Stimulated activated naive CD8-positive, alpha-beta T cell treated with anti-CD3 and anti-CD28 coated beads, Interleukin-15, Interleukin-2, amounts not matched to agents 100 U/mL and 50 U/mL, for 24 hours (primary cell): Measurements from ENCODE around the gene SVIP.
A peak's percentile ranks its signal among the peaks of the same experiment; 100 is the strongest.

Experiments used
- ATAC-seq: fragments of 150-1000 bp; cut with Tn5 transposase; one replicate; pipeline ENCODE4 v1.10.0; 2021
- DNase-seq: peaks from one replicate; pipeline ENCODE4 v3.0.0; 2021

The SVIP gene

GRCh38 chr11:22829231-22830081 is at the start of gene SVIP:
Gene SVIP (minus strand): TSS chr11:22829801. CDS start chr11:22829748, 53 bp downstream.
- ATAC-seq (peak; percentile 93), DNase-seq (peak; percentile 97)

- ATAC-seq (no peak), DNase-seq (no peak)
Observed at GRCh38 chr11:22878604-22879003, 49.0 kb upstream of the SVIP start.

- DNase-seq (no peak), ATAC-seq (no peak)
Observed at GRCh38 chr11:22878039-22878438, 48.4 kb upstream of the SVIP start.

DNA sequence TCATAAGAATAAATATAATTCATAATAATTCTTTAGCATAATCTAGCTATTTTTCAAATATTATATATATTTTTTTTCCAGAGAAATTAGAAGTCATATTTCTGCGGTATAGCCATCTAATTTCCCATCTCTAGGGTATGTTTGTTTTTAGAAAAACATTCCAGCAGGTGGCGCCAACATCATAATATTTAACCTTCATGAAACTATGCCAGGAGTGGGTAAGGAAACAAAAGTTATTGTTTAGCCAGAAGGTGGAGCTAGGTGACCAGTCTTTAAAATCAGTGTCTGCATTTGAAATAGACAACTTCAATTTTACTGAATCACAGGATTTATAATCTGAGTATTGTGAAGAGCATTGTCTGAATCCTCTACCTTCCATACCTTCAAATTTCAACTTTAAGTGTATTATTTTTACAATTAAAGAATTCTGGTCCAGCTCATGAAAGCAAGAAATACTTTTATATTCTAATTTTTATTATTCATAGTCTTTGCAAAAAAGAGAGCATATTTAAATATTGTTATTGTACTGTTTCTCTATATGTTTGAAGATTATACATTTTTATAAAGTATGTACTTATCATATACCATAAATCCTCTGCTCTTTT is 46.4 kb upstream of the SVIP start:
- peak; percentile 63 for ATAC-seq
- DNase-seq: peak; percentile 68

GRCh38 chr11:22869325-22869724 is 39.7 kb upstream of the SVIP start:
- DNase-seq (no peak), ATAC-seq (no peak)

GRCh38 chr11:22860241-22860640 is 30.6 kb upstream of the SVIP start, which contains the start of gene CCDC179:
Gene CCDC179 (minus strand): TSS chr11:22860474. CDS start chr11:22860421, 53 bp downstream.
- ATAC-seq: no peak
- no peak for DNase-seq

DNA sequence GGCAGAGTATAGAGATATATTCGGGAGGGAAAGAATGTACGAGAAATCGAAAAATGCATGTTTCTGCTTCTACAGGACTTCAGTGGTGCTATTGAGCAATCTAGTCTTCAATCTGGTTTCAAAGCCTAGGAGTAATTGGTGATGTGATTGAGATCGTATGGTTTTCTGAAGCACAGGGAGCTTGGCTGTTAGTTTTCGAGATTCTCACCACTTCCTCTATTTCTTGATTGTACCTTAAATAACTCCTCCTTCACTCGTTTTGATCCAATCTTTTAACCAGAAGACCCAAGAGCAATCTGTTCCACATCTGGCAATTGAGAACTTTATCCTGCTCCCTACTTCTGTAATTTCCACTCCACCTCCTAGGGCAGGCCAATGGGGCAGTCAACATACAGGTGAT is 30.2 kb upstream of the SVIP start:
- ATAC-seq (no peak), DNase-seq (no peak)

GRCh38 chr11:22851477-22851876 is 21.9 kb upstream of the SVIP start:
- ATAC-seq: no peak
- no peak for DNase-seq

DNA sequence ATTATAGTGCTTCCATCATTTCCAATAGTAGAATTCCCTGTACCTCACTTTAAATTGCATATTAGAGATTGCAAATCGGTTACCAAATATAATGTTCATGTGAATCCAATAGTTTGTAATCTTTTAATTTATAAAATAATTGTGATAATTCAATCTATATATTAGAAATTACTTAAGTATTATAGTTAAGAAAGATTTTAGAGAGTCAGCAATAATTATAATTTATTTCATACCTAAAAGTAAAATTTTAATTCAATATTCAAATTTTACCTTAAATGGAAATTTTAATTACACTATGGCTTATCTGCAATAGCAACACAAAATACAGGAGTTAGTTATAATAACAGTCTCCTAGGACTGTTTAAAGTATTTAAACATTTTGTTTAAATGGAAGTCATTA is 17.1 kb upstream of the SVIP start:
- no peak for ATAC-seq
- no peak for DNase-seq

DNA sequence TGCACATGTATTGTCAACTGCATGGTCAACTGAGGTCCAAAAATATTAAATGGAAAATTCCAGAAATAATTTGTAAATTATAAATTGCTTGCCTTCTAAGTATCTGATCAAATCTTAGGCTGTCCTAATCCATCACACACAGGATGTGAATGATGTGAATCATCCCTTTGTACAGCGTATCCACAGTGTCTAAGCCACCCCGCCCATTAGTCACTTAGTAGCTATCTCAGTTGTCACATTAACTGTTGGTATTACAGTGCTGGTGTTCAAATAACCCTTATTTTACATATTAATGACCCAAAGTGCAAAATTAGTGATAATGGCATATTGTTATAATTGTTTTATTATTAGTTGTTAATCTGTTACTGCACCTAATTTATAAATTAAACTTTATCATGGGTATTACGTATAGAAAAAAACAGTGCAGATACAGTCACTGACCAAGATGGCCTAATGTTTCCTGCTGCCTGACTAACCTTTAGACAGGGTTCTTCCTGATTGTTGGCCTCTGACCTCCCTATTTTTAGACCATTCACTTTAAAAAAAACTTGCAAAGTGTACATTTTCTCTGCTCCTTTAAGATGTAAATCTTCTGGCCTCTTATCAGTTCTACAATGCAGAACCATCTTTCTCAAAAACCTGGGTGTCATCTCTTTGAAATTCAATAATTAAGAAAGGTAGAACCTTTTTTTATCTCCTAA is 2.9 kb upstream of the SVIP start:
- DNase-seq (no peak), ATAC-seq (no peak)

DNA sequence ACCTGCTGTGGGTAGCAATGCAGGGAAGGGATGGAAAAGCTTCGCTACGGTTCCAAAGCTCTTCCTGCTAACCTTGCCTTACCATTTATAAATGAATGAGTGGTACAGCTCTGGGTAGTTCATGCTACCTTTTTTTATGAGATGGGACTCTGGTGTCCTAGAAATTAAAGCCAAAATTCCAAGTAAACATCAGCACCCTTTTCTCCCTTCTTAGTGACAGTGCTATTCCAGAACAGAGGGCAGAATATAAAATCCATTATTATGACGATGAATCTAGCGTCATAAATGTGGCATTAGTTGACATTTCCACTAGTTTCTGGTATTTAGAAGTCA is 447 bp upstream of the SVIP start:
- DNase-seq: no peak
- no peak for ATAC-seq

GRCh38 chr11:22828373-22828772 is 1.2 kb downstream of the SVIP start:
- DNase-seq: no peak
- ATAC-seq: no peak

- ATAC-seq (no peak), DNase-seq (no peak)
Observed at GRCh38 chr11:22822203-22822602, 7.4 kb downstream of the SVIP start.

DNA sequence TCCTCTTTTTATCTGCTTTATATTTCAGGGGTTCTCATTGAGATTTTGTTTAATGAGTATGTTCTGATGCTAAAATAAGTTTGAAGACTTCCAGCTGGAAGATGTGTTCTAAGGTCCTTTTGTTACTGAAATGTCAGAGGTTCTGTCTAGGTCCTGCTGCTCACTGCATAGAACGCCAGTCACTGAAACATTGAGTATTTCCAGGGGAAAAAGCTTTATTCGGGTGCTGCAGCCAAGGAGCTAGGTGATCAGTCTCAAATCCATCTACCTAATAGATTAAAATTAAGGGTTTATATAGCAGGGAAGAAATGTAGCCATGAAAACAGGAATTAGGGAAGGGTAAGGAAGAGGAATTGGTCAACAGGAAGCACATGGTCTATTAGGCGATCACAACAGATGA is 19.7 kb downstream of the SVIP start:
- DNase-seq: no peak

GRCh38 chr11:22808571-22809197 is 20.9 kb downstream of the SVIP start:
- DNase-seq (no peak), ATAC-seq (no peak)

More for the DNA sequence above, 19.7 kb downstream of the SVIP start:
- ATAC-seq: no peak

GRCh38 chr11:22807855-22808570 is 21.6 kb downstream of the SVIP start:
- DNase-seq (no peak), ATAC-seq (no peak)

DNA sequence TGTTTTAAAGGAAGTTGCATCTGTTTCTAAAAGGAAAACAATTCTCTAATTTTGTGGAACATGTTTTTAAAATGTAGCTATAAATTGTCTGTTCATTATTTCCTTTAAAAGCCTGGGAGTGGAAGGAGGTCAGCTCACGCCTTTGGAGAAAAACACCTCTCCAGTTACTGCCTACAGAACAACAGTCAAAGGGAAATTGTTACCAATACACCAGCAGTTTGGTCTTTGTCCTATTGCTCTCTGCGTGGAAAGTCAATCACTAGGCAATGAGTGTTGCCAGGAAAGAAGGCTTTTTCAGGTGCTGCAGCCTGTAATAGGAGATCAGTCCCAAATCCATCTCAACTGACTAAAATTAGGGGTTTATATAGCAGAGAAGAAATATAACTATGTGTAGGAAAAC is 22.2 kb downstream of the SVIP start:
- no peak for ATAC-seq
- DNase-seq: no peak

DNA sequence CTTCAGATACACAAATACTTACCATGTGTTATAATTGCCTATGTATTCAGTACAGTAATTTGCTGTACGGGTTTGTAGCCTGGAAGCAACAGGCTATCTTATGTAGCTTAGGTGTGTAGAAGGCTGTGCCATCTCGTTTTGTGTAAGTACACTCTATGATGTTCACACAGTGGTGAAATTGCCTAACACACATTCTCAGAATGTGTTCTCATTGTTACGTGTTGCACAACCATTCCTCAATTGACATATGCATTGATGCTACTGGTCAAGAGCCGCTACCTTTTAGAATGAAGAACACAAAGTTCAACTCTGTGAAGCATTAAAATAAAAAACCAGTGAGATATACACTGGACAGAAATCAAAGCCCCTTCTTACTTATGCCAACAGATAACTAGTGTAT is 26.7 kb downstream of the SVIP start:
- DNase-seq: no peak
- ATAC-seq: no peak

DNA sequence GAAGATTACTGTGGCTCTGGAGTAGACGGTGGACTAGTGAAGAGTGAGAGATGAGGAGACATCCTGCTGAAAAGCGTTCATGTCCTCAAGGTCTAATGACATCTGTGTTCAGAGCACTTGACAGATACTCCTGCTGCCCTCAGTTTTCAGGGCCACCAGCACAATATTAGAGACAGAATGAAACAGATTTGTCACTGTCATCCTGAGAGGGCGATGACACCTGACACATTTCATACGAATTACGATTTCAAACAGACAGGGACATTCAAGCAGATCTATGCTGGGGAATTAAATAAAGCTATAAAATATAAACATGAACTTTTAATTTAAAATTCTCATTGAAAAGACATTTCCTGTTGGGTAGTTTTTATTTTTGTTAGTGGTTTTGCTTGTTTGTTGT is 29.1 kb downstream of the SVIP start:
- DNase-seq: no peak
- ATAC-seq: no peak

- DNase-seq (no peak), ATAC-seq (no peak)
Observed at GRCh38 chr11:22798901-22799300, 30.7 kb downstream of the SVIP start.

DNA sequence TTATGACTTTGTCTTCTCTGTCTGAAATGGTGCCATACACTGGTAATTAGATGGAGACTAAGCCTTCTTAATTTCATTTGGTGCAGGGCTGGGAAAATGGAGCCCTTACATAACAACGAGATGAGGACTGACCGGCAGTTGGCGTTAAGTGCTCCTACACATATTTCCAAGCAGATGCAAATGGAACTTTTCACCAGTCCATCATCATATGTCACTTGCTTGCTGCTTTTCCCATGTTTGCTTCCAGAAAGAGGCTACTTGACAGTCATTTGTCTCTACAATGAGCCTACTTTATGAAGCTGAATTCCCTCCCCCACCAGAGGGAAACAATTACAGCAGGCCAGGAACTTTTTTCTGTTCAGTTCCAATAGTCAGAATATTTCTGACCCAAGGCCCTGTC is 32.6 kb downstream of the SVIP start:
- DNase-seq (no peak), ATAC-seq (no peak)

DNA sequence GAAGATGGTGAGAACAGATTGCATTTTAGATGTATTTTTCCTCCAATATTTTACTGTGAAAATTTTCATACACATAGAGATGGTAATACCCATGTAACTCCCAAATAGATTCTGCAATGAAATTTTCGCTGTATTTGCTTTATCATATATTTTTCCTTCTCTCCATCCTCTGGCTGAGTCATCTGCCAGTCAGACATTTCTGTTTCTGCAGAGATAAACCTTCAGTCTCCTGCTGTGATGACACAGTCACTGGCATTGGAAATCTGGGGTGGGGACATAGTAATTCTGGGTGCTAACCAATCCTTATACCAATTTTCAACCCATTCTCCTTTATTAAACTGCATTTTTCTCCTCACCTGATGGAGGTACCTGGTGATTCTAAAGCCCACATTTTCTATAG is 33.7 kb downstream of the SVIP start:
- no peak for DNase-seq

More for the DNA sequence above, 33.7 kb downstream of the SVIP start:
- no peak for ATAC-seq
